HG03457 (cell line): ENCODE data around the gene NR2F1-AS1.

Experiments
- ATAC-seq: cut with Tn5 transposase; IDR thresholded peaks from one replicate; pipeline ENCODE4 v1.9.1; 2021; ENCODE audit warnings: moderate number of reproducible peaks; ENCODE audit not compliant: unreplicated experiment

The NR2F1-AS1 gene

DNA sequence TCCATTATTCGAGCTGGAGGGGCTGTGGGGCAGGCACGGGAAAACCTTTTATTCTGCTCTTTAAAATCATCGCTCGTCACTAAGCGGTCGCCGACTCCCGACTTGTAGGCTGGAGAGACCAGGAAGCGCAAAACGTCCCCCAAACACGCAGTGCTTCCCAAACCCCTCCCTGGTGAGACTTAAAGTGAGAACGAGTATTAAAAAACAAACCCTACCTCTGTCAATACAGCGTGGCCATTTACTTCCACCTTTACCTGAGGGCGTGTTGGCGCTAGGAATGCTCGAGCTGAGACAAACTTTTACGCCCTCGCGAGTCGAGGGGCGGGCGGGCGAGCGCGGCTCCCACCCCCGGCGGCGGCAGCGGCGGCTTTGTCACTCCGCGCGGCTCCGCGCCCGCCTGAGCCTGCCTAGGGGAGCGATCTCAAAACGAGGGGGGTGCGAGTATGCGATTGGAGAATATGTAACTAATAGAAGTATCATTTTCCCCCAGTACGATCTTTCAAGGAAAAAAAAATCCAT lies at the start of gene NR2F1-AS1:
NR2F1-AS1 (minus strand) TSS at position 293 of the 519 bp plus-strand sequence.
- peak; percentile 12 for ATAC-seq

GRCh38 chr5:93626801-93627200 lies 45.8 kb upstream of the NR2F1-AS1 start:
- no peak for ATAC-seq

- no peak for ATAC-seq
Observed at GRCh38 chr5:93623153-93623552, 42.1 kb upstream of the NR2F1-AS1 start.

- ATAC-seq = no peak
Observed at GRCh38 chr5:93622240-93622885, 41.3 kb upstream of the NR2F1-AS1 start.

DNA sequence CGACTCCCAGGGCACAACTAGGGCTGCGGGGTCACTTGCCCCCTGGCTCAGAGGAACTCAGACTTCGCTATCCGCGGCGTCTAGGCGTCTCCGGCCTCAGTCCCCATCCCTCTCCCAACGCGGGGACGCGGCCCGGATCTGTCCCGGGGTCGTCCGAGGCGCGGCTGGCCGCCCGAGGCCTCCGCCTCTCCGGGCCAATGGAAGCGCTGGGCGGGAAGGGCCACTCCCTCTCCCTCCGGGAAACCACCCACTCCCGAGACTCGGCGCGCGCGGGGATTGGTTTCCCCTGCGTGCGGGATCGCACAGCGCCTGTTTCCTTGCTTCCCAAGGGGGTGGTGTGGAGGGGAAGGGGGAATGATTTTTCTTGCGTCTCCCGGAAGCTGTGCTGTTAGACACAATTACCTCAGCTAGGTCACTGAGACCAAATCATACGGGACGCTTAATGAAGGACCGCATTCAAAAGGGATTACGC lies 40.3 kb upstream of the NR2F1-AS1 start:
- no peak for ATAC-seq

DNA sequence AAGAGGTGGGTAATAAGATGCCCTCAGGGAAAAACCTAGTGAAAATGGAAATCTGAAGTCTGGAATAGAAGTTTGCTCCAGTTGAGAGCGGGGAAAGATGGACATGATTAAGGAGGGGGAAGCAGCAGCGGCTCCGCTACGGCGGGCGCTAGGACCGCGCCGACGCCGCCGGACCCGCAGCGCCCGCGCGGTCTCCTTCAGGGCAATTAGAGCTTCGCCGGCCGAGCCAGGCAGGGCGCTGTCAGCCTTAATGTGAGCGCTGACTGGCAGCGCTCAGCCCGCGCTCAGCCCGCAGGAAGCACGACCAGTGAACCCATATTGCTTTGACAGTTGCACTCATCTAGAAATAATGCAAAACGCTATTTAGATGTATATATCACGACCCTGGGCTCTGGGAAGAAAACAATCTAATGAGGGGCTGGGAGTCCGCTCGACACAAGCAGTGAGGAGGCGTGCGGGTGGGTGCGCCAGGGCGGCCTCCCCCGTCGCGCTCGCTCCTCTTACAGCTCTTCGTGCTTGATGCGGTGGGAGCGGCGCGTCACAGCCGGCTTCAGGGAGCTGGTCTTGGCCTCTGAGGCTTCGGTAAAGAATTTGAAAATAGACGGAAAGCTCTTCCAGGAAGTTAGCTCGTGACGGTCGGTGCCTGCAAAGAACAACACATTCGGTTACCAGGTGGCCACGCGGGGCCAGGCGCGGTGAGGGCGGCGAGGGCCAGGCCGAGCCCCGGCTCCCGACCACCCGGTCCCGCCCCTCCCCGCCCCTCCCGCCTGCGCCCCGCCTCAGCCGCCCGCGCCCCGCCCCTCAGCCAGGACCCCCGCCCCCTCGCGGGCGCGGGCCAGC lies 39.7 kb upstream of the NR2F1-AS1 start:
- ATAC-seq = peak; percentile 96

DNA sequence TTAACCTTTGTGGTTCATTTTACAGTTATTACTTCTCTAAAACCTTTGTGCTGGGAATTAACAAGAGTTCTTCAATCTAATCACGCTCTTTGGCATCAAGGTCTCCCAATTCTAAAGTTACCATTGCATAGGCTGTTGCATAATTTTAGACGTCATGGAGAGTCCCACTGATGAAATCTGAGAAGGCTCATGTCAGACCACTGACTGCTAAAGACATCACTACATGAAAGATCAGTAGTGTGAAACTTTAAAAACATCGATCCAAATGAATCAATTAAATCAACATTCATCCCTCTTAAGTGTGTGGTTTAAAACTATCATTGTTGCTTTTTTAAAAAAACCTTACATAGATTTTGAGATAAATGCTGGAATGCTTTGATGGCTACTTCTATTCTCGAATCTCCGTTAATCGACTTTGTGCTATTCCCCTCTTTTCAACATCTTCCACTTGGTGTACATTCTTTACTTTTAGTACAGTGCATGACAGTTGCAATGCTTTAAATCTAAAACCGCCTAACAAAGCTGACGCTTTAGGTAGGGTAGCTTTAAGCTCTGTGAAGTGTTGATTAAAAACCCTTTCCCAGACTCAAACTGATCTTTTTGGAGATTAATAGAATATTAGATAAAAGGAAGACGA lies 35.6 kb upstream of the NR2F1-AS1 start:
- no peak for ATAC-seq

- ATAC-seq = no peak
Observed at GRCh38 chr5:93612855-93613243, 31.8 kb upstream of the NR2F1-AS1 start.

GRCh38 chr5:93611976-93612854 lies 31.2 kb upstream of the NR2F1-AS1 start:
- no peak for ATAC-seq

- ATAC-seq = no peak
Observed at GRCh38 chr5:93611273-93611975, 30.4 kb upstream of the NR2F1-AS1 start.

GRCh38 chr5:93610581-93611272 lies 29.7 kb upstream of the NR2F1-AS1 start:
- ATAC-seq = no peak

- no peak for ATAC-seq
Observed at GRCh38 chr5:93609762-93610161, 28.7 kb upstream of the NR2F1-AS1 start.

DNA sequence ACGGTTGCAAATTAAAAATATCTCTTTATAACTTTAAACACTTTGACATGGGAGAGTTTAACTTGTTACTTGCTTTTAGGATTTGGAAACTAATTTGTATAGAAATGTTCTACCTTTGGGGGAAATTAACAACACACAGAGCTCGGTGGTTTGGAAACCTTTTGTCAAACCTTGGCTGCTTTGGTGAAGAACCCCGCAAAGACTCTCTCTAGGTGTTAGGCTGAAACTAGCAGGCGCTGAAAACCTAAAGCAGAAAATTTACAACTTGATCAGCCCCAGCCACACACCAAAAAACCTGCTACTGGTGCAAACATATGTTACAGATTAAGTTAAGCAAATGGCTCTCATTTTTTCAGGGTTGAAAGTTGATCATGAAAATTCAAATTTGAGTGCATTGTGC lies 27.8 kb upstream of the NR2F1-AS1 start:
- no peak for ATAC-seq

DNA sequence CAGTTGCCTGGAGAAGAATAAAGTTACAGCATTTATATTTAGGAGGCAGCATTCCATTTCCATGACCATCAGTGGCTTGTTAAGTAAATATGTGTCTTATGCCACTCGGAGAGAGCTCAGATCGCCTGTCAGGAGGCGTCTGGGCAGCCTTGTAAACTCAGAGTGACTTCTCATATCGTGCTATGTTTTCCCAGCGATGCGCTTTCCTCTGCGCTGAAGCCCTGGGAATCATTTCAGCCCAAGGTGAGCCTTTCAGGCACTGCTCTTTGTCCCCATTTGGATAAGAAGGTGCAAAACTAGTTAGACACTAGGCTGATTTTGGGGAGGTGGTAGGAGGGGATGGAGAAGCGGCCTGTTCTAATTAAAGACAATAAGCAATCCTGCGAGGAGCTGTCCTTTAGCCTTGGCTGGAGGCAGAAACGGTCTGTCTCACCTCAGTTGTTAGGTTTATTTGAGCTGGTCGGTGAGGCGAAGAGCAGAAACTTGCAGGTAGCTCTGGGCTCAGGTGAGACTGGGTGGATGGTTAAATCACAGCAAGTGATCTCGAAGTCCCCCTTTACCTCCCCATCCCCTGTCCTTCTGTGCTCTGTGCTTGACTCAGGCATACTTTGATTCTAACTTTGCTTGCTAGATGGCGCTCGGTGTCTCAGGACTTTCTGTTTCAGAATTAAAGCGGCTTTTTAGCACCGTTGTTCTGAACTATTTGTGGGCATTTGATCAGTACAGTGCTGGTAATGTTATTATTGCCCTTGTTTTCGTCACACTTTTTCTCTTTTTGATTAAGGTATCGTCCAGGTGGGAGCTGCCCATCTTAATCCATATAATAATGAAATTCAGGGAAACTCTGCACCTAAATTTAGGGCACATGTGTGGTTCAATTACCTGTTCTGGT lies 26.6 kb upstream of the NR2F1-AS1 start:
- no peak for ATAC-seq

GRCh38 chr5:93606382-93606752 lies 25.3 kb upstream of the NR2F1-AS1 start:
- no peak for ATAC-seq

DNA sequence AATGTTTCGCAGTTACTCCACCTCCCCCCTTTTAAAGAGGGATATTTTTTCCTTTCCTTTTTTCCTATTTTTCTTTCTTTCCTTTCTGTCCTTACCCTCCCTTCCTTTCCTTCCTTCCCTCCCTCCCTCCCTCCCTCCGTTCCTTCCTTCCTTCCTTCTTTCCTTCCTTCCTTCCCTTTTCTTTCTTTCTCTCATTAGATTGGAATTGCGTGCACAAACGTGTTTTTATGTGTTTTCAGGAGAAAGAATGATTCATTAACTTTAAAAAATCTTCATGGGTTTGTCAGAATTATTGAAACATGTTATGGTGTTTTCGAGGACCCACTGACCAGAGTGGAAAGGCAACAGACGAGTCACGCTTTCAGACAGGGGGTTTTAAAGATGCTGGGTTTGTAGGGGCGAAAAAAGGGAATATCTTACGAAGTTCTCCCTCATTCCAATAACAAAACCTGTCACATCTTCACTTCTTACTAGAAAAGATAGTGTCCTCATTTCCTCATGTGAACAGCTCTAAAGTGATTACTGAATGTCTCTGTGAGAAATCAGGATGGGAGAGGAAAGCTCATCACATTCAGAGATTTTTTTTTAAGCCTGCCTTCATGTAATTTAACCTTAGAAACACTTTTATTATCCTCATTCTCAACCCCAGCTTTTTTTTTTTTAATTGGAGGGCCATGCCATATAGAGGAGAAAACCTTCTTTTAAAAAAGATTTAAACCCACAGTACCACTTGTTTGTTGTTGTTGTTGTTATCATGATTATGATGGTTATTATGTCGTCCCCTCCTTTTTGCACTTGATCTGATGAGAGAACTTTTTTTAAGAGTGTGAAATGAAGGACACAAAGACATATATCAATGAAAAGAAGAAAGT lies 23.9 kb upstream of the NR2F1-AS1 start:
- no peak for ATAC-seq
